Left ventricle myocardium inferior (tissue), 1 donor: ENCODE measurements around the gene SH3BP5. TPM values are rescaled to one million over a fixed set of nuclear protein-coding genes. Genes with fewer than 3 reads are reported as not detected.

ENCODE experiments used
- DNase-seq: peaks from one replicate; pipeline ENCODE4 v3.0.0-alpha.2; 2020
- H3K27ac ChIP-seq: fragments of 200-600 bp; replicated peaks from 2 replicates; pipeline ENCODE4 v1.8.0; 2021
- H3K27me3 ChIP-seq: fragments of 200-600 bp; 2 replicates; pipeline ENCODE4 v1.8.0; 2021; ENCODE audit warnings: low read depth
- H3K36me3 ChIP-seq: fragments of 200-600 bp; 2 replicates; pipeline ENCODE4 v1.8.0; 2021
- H3K4me1 ChIP-seq: fragments of 200-600 bp; 2 replicates; pipeline ENCODE4 v1.8.0; 2021
- H3K4me3 ChIP-seq: fragments of 200-600 bp; 2 replicates; pipeline ENCODE4 v1.8.0; 2021; ENCODE audit warnings: mild to moderate bottlenecking, moderate library complexity
- H3K9me3 ChIP-seq: fragments of 200-600 bp; replicated peaks from 2 replicates; pipeline ENCODE4 v1.8.0; 2021
- CTCF ChIP-seq: fragments of 200-600 bp; IDR thresholded peaks from 2 replicates; pipeline ENCODE4 v1.8.0; 2021; ENCODE audit warnings: antibody characterized with exemption, mild to moderate bottlenecking, borderline replicate concordance
- intact Hi-C: fragments of 100-400 bp; cut with micrococcal nuclease; formaldehyde crosslinking; loops from one replicate; pipeline ENCODE4 v1.11.0; 2022
- total RNA-seq: library from RNA; stranded (reverse); fragmentation: NEBNext Ultra II Directional; extraction: Animal tissue kit (Norgen Biotek cat#: 25700); gene quantifications from one replicate; pipeline ENCODE4 v1.2.1, GENCODE V29; 2021
- donor health status: DM: no; HTN: yes; CAD: no; lungs with severe emphysema.

The SH3BP5 gene
- total RNA-seq, 1 donor from 2014 or later, result 8.8 TPM

GRCh38 chr3:15326673-15327072 is 5.7 kb downstream of the SH3BP5 start:
- no peak for TF ChIP-seq CTCF
- no peak for DNase-seq
- no peaks in the 10 kb centered on the region for H3K36me3 ChIP-seq
- H3K9me3 ChIP-seq, result no peaks in the 10 kb centered on the region
- intact Hi-C loops, result no loop called here
- no peak overlapping the region for H3K27ac ChIP-seq
- H3K4me3 ChIP-seq, result no peak overlapping the region
- H3K27me3 ChIP-seq, result no peaks in the 10 kb centered on the region
- peaks cover 86% of the 10 kb centered on the region for H3K4me1 ChIP-seq

GRCh38 chr3:15326037-15326436 is 6.3 kb downstream of the SH3BP5 start:
- Histone ChIP-seq H3K4me1 (peaks cover 83% of the 10 kb centered on the region), H3K36me3 (no peaks in the 10 kb centered on the region), H3K27ac (no peak overlapping the region), H3K27me3 (no peaks in the 10 kb centered on the region), H3K4me3 (no peak overlapping the region), H3K9me3 (no peaks in the 10 kb centered on the region)
- DNase-seq, result no peak
- TF ChIP-seq CTCF, result no peak
- intact Hi-C loops, result no loop called here

GRCh38 chr3:15325228-15325627 is 7.2 kb downstream of the SH3BP5 start:
- H3K4me1 ChIP-seq, result peaks cover 82% of the 10 kb centered on the region
- no peak for TF ChIP-seq CTCF
- intact Hi-C loops, result no loop called here

GRCh38 chr3:15324379-15324808 is 8.0 kb downstream of the SH3BP5 start:
- no peaks in the 10 kb centered on the region for H3K9me3 ChIP-seq
- peaks cover 82% of the 10 kb centered on the region for H3K4me1 ChIP-seq
- intact Hi-C loops, result no loop called here
- no peaks in the 10 kb centered on the region for H3K36me3 ChIP-seq
- DNase-seq, result peak; percentile 49
- TF ChIP-seq CTCF, result no peak
- H3K27me3 ChIP-seq, result no peaks in the 10 kb centered on the region
- H3K27ac ChIP-seq, result peak overlapping the region; percentile 34
- no peak overlapping the region for H3K4me3 ChIP-seq

More at GRCh38 chr3:15325228-15325627, 7.2 kb downstream of the SH3BP5 start:
- no peak overlapping the region for H3K4me3 ChIP-seq
- no peaks in the 10 kb centered on the region for H3K27me3 ChIP-seq
- H3K9me3 ChIP-seq, result no peaks in the 10 kb centered on the region
- DNase-seq, result no peak
- H3K36me3 ChIP-seq, result no peaks in the 10 kb centered on the region
- H3K27ac ChIP-seq, result peak overlapping the region; percentile 34

GRCh38 chr3:15323063-15323462 is 9.3 kb downstream of the SH3BP5 start:
- intact Hi-C loops, result no loop called here
- TF ChIP-seq CTCF, result no peak
- Histone ChIP-seq H3K27me3 (no peaks in the 10 kb centered on the region), H3K27ac (no peak overlapping the region), H3K36me3 (no peaks in the 10 kb centered on the region), H3K4me1 (peaks cover 82% of the 10 kb centered on the region), H3K9me3 (no peaks in the 10 kb centered on the region), H3K4me3 (no peak overlapping the region)
- DNase-seq, result no peak

- intact Hi-C loops, result no loop called here
- Histone ChIP-seq H3K36me3 (no peaks in the 10 kb centered on the region), H3K9me3 (no peaks in the 10 kb centered on the region), H3K4me1 (peaks cover 83% of the 10 kb centered on the region), H3K27me3 (no peaks in the 10 kb centered on the region), H3K27ac (peak overlapping the region; percentile 74), H3K4me3 (no peak overlapping the region)
- DNase-seq, result no peak
- TF ChIP-seq CTCF, result no peak
These were observed 11.0 kb downstream of the SH3BP5 start for GRCh38 chr3:15321349-15321748.
